HG03103 (cell line): ENCODE results near the gene CTCFL.
"Not testable (repeated sequence)": the region's sequence is repeated elsewhere in the genome, so short reads cannot be mapped to it uniquely, and the experiment has no call there.

ENCODE experiments used
- ATAC-seq: cut with Tn5 transposase; IDR thresholded peaks from one replicate; pipeline ENCODE4 v1.9.1; 2021; ENCODE audit warnings: low read depth; ENCODE audit not compliant: unreplicated experiment

The CTCFL gene

DNA sequence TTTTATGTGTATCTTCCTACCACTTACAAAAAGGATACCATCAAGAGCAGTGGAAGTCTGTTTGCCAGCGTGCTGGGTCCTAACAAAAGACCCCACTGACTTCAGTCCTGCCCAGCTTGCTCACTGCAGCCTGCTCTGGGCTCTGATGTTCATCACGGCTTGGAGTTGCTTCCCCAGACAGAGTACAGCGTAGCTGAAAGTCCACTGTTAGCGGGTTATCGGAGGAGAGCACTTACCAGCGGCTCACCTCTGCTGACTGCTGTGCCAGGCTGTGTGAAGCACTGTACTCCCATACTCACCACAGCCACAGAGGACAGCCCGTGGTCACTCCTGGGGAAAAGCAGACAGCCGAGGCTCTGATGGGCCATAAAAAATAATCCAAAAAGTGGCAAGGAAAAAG, 40.2 kb downstream of the CTCFL start:
- no peak for ATAC-seq

DNA sequence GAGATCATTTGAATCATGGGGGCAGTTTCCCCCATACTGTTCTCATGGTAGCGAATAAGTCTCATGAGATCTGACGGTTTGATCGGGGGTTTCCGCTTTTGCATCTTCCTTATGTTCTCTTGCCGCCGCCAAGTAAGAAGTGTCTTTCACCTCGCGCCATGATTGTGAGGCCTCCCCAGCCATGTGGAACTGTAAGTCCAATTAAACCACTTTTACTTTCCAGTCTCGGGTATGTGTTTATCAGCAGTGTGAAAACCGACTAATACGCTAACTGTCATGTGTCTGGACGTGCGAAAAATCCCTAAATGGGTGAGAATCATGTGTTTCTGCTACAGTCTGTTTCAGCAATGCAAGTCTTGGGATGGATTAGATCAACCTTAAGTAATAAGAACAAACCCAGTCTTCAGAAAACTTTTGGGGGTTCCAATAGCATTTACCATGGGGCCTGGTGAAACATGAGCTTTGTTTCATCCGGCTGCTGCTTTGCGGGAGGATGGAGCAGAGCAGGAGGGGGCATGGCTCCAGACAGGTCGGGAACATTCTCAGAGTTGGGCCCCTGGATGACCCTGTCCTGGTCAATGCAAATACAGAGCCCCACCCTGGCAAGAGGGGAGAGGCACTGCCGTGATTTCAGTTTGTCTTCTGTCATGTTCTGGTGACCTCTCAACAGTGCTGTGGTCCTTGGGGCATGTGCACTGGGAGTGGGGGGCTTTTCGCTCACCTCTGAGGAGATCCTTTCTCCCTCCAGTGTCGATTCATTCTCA, 41.5 kb downstream of the CTCFL start:
- ATAC-seq: no peak

DNA sequence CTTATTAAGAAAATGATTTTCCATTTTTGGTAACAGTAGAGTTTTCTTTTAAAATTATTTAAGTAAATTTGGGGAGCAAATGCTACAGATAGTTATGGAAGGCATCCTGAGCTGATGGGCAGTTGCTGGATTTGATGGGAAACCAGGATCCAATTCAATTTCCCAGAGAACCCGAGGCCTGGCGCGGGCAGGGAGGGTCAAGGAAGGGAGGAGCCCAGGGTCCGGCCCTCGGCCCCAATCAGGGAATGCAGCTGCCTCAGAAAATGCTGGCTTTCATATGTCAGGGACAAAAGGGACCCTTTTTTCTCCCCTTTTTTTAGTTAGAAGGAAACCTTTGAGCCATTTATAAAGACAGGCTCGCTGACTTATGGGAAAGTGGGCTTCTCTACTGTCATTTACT, 42.1 kb downstream of the CTCFL start:
- ATAC-seq: no peak

GRCh38 chr20:57482148-57482547, 42.8 kb downstream of the CTCFL start:
- no peak for ATAC-seq

GRCh38 chr20:57481281-57481711, 43.6 kb downstream of the CTCFL start:
- ATAC-seq: peak; percentile 9

- ATAC-seq: peak; percentile 57
Observed at GRCh38 chr20:57480444-57481160, 44.3 kb downstream of the CTCFL start.

GRCh38 chr20:57479196-57479595, 45.7 kb downstream of the CTCFL start:
- no peak for ATAC-seq

DNA sequence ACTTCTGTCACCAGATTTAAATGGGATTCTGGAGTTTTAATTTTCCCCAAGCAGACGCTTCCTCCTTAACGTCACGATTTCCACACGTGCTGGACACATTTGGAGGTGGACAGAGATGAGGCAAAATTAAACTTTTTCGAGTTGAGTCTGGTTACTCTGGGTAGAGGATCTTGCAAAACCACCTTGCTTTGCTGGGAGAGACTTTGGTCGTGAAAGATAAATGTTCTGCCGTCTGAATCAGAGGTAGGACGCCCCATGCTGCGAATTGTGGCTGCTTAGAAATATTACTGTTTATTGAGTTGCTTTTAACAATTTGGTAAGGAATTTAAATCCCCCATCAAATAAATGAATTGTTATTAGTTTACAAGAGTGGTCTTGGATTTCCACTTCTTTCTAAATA, 46.8 kb downstream of the CTCFL start:
- no peak for ATAC-seq

DNA sequence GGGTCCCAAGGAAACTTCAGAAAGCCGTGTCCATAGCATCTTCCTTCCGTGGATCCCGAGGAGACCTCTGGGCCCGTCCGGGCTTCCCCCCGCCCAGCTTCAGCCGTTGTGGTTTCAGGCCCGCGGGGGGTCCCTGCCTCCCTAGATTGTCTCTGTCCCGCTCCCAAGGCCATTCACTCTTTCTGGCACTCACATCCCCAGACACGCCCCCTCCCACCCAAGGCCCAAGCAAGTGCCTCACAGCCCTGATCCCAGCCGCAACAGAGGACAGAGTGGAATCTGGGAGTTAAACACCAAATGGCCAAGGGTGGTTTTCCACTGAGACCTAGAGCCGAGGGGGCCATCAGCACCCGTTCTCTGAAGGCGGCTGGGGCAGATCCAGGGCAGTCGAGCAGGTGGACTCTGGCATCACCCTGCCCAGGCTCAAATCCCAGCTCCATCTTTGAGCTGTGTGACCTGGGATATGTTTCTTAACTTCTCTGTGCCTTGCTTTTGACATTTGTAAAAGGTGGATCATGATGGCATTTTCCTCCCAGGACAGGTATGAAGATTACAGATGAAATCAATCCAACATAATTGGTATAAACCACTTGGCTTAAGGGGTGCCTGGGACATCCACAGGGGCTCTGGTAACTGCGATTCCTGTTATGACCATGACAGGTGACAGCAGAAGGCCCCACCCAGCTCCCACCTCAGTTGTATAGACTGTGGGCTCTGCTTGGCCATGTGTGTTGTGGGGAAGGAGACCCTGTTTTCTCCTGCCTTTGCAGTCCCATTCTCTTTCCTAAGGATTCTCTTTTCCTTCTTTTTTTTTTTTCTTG, 48.1 kb downstream of the CTCFL start:
- no peak for ATAC-seq

DNA sequence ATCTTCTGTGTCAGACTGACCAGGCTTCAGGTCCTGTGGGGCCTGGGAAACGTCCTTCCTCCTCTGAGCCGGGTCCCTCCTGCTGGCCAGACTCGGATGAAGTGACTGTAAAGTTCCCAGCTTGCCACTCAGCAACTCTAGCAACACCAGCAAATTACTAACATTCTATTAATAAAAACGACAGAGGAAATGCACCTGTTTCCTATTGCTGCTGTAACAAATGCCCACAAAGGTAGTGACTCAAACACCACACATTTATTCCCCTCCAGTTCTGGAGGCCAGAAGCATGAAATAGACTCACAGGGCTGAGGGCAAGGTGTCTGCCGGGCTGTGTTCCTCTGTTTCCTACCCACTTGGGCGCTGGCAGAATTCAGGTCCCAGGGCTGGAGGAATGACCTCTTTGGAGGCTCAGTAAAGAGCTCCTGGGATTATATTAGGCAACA, 48.8 kb downstream of the CTCFL start:
- no peak for ATAC-seq

GRCh38 chr20:57475388-57476083, 49.4 kb downstream of the CTCFL start:
- no peak for ATAC-seq

- no peak for ATAC-seq
Observed at GRCh38 chr20:57474816-57475215, 50.1 kb downstream of the CTCFL start.

DNA sequence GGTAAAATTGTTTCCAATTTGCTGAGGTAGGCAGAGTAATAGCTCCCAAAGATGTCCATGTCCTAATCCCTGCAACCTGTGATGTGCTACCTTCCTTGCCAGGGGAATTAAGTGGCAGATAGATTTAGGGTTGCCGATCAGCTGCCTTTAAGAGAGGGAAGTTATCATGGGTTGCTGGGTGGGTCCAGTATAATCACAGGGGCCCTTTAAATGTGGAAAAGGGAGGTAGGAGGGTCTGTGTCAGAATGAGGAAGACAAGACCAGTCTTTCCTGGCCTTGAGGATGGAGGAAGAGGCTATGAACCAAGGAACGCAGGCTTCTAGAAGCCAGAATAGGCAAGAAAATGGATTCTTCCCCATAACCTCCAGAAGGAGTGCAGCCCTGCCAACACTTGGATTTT, 50.7 kb downstream of the CTCFL start:
- ATAC-seq: no peak

DNA sequence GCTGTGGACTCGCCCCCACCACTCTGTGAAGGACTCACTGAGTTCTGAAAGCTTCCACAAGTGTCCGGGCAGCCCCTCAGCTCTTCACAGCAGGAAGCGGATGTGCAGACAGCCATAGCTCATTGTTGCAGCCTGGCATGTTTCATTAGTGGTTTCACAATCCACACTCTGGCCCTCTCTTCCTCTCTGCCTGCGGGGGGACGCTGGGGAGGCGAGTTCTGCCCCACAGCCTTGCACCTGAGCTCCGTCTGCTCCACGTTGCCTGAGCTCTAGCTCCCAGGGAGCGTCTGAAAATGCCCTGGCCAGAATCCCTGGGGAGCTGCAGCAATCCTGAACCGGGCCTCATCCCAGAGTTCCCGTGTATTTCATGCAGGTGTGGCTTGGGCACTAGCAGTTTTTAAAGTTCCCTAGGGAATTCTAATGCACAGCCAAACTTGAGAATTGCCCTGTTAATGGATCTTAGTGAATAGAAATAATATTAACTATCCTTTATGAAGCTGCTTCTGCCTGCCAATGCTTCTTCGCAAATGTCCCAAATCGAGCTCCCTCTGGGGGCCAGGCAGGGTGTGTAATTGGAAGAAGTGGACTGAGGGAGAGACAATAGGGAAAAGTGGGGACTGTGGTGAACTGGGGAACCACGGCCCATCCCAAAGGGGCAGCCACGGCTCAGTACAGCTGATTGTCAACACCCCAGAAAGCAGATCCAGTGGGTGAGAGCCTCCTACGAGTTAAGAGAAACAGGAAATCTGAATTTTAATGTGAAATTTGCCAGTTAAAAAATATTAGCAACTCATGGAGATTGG, 51.5 kb downstream of the CTCFL start:
- ATAC-seq: peak; percentile 59

DNA sequence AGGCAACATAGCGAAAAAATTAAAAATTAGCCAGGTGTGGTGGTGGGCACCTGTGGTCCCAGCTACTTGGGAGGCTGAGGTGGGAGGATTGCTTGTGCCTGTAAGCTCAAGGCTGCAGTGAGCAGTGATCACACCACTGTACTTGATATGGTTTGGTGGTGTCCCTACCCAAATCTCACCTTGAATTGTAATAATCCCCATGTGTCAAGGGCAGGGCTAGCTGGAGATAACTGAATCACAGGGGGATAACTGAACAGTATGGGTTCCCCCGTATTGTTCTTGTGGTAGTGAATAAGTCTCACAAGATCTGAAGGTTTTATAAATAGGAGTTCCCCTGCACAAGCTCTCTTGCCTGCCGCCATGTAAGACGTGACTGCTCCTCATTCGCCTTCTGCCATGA, 52.5 kb downstream of the CTCFL start:
- not testable (repeated sequence) for ATAC-seq

DNA sequence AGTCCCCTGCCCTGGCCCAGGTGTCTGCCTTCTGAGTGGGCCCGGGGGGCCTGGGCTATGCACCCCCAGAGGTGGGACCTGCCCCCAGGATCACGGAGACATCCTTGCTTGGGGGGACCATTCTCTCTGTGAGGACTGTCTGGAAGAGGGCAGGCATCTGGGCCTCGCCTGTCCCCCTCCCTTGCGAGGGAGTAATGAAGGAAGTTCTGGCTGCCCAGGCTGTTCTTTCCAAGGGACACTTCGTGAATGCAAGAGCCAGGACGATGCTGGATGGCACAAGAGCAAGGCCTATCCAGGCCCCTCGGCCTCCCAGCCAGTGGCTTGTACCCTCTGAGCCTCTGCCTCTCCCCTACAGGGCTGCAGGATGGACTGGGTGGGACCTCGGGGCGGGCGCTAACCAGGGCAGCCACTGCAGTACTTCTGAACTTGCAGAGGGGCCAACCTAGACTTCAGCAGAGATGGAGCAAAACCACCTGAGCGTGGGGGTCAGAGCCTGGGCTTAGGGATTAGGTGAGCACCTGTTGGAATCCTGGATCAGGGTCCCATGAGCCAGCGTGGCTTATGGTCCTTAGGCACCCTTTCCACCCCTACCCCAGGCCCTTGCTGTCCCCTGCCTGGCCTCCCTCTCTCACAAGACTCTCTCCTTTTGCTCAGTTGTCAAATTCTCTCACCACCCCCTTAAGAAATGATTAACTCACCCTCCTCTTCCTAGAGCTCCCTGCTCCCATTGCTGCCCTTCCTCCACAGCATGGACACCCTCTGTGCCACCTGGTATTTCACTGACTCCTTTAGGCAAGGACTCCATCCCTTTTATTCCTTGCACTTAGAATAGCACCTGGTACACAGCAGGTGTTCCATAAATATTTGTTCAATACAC, 53.2 kb downstream of the CTCFL start:
- no peak for ATAC-seq

- ATAC-seq: no peak
Observed at GRCh38 chr20:57470666-57471495, 54.1 kb downstream of the CTCFL start.

DNA sequence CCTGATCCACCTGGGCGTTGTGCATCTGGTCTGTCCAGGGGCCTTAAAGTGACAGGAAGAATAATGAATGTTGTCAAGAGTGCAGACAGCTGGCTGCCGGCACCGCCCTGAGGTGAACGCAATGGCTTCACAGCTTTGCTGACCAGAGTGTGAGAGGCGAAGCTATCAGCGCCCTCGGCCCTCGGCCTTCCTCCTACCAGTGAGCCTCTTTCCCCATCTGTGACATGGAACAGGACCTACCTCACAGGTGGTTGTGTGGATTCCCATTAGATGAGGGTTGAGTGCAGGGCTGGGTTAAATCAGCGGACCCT, 54.8 kb downstream of the CTCFL start:
- ATAC-seq: no peak
